ENCODE measurements around the gene GPR132. TPM values are rescaled to one million over a fixed set of nuclear protein-coding genes. Genes with fewer than 3 reads are reported as not detected.

The GPR132 gene
- total and polyA plus RNA-seq, 2 experiments from 2014 or later = 0.14 TPM; not detected in 1

- Histone ChIP-seq H3K4me2 (no peak overlapping the region), H3F3A (replicated peaks; ENCODE audit: low read depth) (no peaks in the 10 kb centered on the region), H4K20me1 (replicated peaks; ENCODE audit: insufficient read depth) (no peaks in the 10 kb centered on the region), H3K36me3 (ENCODE audit: insufficient read depth) (no peaks in the 10 kb centered on the region), H3K9me2 (ENCODE audit: insufficient read depth) (no peaks in the 10 kb centered on the region), H3K79me2 (replicated peaks; ENCODE audit: insufficient read depth) (no peaks in the 10 kb centered on the region), H3K27me3 (ENCODE audit: insufficient read depth) (no peaks in the 10 kb centered on the region), H2AFZ (no peak overlapping the region), H3K4me3 (no peak overlapping the region), H3K4me1 (ENCODE audit: insufficient read depth) (peaks cover 4% of the 10 kb centered on the region; the same call in 1 of the 2 replicates), H3K27ac (ENCODE audit: low read depth) (no peak overlapping the region)
- H3K4me3 Mint-ChIP-seq = no peak overlapping the region
- H3K27me3 Mint-ChIP-seq (ENCODE audit: insufficient read depth, low read depth, poor library complexity) = peaks cover 11% of the 10 kb centered on the region
- no peaks in the 10 kb centered on the region; the same call in 1 of the 3 replicates for H3K9me3 Mint-ChIP-seq
- no peaks in the 10 kb centered on the region for H3K36me3 Mint-ChIP-seq (ENCODE audit: low read depth)
- DNase-seq (ENCODE audit: low spot score) = no peak
- peak; percentile 58 for ATAC-seq
- no peak for TF ChIP-seq JUNB (IDR thresholded peaks at IDR 0.05; ENCODE audit: unreplicated experiment)
- TF ChIP-seq ZNF331 (CRISPR knock-in tag; IDR thresholded peaks at IDR 0.05; ENCODE audit: low read depth) = no peak
- no peak for TF ChIP-seq CREB1 (CRISPR knock-in tag; IDR thresholded peaks at IDR 0.05; ENCODE audit: low read depth)
- TF ChIP-seq REST (IDR thresholded peaks at IDR 0.05; ENCODE audit: unreplicated experiment) = no peak
- H3K4me1 Mint-ChIP-seq = peaks cover 4% of the 10 kb centered on the region; the same call in 2 of the 3 replicates
- H3K27ac Mint-ChIP-seq = no peak overlapping the region
Measured at GRCh38 chr14:105074601-105075053, 9.4 kb upstream of the GPR132 start.

GRCh38 chr14:105073720-105074600 is 8.7 kb upstream of the GPR132 start:
- H3F3A ChIP-seq (replicated peaks; ENCODE audit: low read depth) = no peaks in the 10 kb centered on the region
- no peak overlapping the region for H2AFZ ChIP-seq
- H3K36me3 ChIP-seq (ENCODE audit: insufficient read depth) = no peaks in the 10 kb centered on the region
- H3K9me2 ChIP-seq (ENCODE audit: insufficient read depth) = no peaks in the 10 kb centered on the region
- peaks cover 4% of the 10 kb centered on the region; the same call in 1 of the 2 replicates for H3K4me1 ChIP-seq (ENCODE audit: insufficient read depth)
- H3K4me1 Mint-ChIP-seq = peaks cover 4% of the 10 kb centered on the region; the same call in 2 of the 3 replicates
- H4K20me1 ChIP-seq (replicated peaks; ENCODE audit: insufficient read depth) = no peaks in the 10 kb centered on the region
- no peak overlapping the region for H3K4me3 ChIP-seq
- no peaks in the 10 kb centered on the region for H3K36me3 Mint-ChIP-seq (ENCODE audit: low read depth)
- H3K27me3 ChIP-seq (ENCODE audit: insufficient read depth) = no peaks in the 10 kb centered on the region
- no peak overlapping the region for H3K4me2 ChIP-seq
- no peak overlapping the region for H3K27ac Mint-ChIP-seq
- no peak overlapping the region for H3K27ac ChIP-seq (ENCODE audit: low read depth)
- no peak for ATAC-seq
- H3K9me3 Mint-ChIP-seq = no peaks in the 10 kb centered on the region; the same call in 1 of the 3 replicates
- peaks cover 14% of the 10 kb centered on the region for H3K27me3 Mint-ChIP-seq (ENCODE audit: insufficient read depth, low read depth, poor library complexity)
- H3K4me3 Mint-ChIP-seq = no peak overlapping the region
- no peaks in the 10 kb centered on the region for H3K79me2 ChIP-seq (replicated peaks; ENCODE audit: insufficient read depth)
- DNase-seq (ENCODE audit: low spot score) = no peak
- TF ChIP-seq ZNF462 (CRISPR knock-in tag; IDR thresholded peaks at IDR 0.05) (no peak), ETS1 (IDR thresholded peaks at IDR 0.05) (no peak), ZNF114 (CRISPR knock-in tag; IDR thresholded peaks at IDR 0.05) (no peak), EZH2phosphoT487 (IDR thresholded peaks at IDR 0.05; ENCODE audit: unreplicated experiment) (no peak), NANOG (IDR thresholded peaks at IDR 0.05; ENCODE audit: borderline replicate concordance) (no peak)
